Myocyte (in vitro differentiated cells): ENCODE measurements around the gene GOSR2. TPM values are rescaled to one million over a fixed set of nuclear protein-coding genes. Genes with fewer than 3 reads are reported as not detected.
"Not testable (repeated sequence)": the region's sequence is repeated elsewhere in the genome, so short reads cannot be mapped to it uniquely, and the experiment has no call there.

Experiments
- DNase-seq: peaks from one replicate; pipeline ENCODE4 v3.0.0-alpha.2; 2012; ENCODE audit warnings: low read depth
- microRNA-seq: library from miRNA; unstranded; fragments of <30 nt; microRNA quantifications from one replicate; pipeline ENCODE4, GENCODE V29; 2016
- total RNA-seq: library from RNA; depleted of rRNA; stranded (reverse); fragments of >200 nt; gene quantifications from 2 replicates; pipeline ENCODE4 v1.2.3, GENCODE V29; 2014

Gene GOSR2
- total RNA-seq, 1 donor from 2014 or later = 45.2 TPM

DNA sequence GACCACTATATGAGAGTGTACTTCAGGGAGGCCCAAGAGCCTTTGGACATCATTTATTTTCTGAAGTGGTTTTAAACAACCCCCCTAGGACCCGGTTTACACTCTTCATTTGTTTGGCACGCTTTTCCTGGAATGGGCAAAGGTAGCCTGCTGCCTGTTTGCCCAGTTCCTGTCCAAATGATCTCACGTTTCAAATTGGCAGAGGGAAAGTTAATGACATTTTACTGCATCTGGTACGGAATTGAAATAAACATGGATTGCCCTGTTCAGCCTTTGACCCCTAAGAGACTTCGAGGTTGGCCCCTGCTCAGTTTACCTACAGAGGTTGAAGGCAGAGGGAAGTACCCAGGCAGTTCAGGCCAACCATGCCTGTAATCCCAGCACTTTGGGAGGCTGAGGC, 61.9 kb downstream of the GOSR2 start:
- peak; percentile 65 for DNase-seq

DNA sequence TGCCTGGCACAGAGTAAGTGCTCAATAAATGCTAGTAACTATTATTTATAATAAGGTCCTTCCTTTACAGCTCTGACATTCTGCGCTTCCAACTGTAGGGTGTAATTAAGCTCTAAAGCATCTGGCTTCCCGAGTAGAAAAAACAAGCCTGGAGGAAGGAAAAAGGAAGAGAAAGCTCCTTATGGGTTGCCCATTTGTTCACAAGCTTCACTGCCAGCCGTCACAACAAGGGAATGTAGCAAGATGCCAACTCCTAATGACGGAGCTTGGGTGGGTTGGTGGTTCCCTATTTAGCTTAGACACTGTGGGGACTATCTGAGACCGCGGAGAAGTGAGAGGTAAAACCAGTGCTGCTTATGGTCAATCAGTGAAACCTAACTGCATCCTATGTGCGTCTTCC, 63.4 kb downstream of the GOSR2 start:
- peak; percentile 66 for DNase-seq

DNA sequence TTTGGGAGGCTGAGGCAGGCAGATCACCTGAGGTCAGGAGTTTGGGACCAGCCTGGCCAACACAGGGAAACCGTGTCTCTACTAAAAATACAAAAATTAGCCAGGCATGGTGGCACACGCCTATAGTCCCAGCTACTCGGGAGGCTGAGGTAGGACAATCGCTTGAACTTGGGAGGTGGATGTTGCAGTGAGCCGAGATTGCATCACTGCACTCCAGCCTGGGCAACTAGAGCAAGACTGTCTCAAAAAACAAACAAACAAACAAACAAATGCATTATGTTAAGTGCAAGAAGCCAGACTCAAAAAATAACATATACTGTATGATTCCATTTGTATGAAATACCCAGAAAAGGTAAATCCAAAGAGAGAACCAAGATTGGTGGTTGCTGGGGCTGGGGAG, 65.0 kb downstream of the GOSR2 start:
- not testable (repeated sequence) for DNase-seq

DNA sequence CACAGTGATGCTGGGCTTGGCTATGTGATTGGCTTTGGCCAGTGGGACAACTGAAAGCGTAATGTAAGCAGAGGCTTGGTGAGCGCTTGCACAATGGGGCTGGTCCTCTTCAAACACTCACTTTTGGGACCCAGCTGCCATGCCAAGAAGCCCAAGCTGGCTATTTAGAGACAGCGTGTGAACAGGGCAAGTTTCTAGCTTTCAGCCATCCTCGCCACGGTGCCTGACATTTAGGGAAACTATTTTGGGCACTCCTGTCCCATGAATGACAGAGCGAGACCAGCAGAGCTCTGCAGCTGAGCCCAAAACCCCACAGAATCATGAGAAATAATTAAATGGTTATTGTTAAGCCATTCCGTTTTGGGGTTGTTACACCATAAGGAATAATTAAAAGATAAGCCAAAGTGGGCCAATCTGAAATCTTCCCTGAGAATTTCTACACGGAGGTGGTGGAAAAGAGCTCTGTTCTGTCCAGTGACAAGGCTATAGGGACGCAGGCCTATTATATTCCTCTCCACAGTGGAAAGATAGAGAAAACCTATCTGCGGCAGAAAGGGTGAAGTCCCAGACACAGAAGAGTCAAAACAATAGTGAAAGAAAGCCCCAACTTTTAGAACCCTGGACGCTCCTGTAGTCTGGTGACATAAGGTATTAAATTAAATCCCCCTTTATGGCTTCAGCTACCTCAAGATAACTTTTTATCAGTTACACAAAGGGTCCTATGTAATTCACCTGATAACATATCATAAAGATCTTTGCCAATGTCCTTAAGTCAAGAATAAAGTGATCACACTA, 66.9 kb downstream of the GOSR2 start:
- DNase-seq = no peak

DNA sequence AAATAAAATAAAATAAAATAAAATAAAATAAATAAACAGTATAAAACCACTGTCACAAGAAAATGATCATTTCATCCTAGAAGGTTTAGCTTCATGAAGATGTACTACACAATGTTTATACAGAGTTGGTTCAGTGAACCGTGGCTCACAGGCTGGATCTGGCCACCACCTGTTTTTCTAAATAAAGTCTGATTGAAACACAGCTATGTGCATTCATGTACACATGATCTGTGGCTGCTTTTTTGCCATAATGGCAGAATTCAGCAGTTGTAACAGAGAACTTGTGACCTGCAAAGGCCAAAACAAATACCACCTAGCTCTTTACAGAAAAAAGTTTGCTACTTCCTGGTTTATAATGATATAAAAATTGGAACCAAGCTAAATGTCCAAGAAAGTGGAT, 68.7 kb downstream of the GOSR2 start:
- peak; percentile 35 for DNase-seq

Small RNA genes within 50 kb of the gene (microRNA-seq; reads per million reads assigned to microRNA genes)
- gene MIR5089 = not detected

Other genes with a start within 250 kb of the GOSR2 start
- gene WNT3, start 104.5 kb upstream of the GOSR2 start, total RNA-seq = 0.86 and 1.9 TPM in 2 replicates
- not detected in 2 replicates for gene WNT9B, start 71.6 kb upstream of the GOSR2 start, total RNA-seq
- 1.3 and 2.5 TPM in 2 replicates for gene RPRML, start 56.1 kb downstream of the GOSR2 start, total RNA-seq